Upper lobe of right lung (tissue), 1 donor: Measurements from ENCODE around the gene PTGR3. TPM values are rescaled to one million over a fixed set of nuclear protein-coding genes. Genes with fewer than 3 reads are reported as not detected.

ENCODE experiments used
- ATAC-seq: fragments of 200-7000 bp; cut with Tn5 transposase; one replicate; pipeline ENCODE4 v1.9.1; 2020; ENCODE audit warnings: mild to moderate bottlenecking, moderate library complexity
- DNase-seq: peaks from one replicate; pipeline ENCODE4 v3.0.0-alpha.2; 2020
- H3K27ac ChIP-seq: fragments of 200-600 bp; one replicate; pipeline ENCODE4 v1.8.0; 2022
- H3K27me3 ChIP-seq: fragments of 200-600 bp; one replicate; pipeline ENCODE4 v1.8.0; 2022; ENCODE audit warnings: mild to moderate bottlenecking
- H3K36me3 ChIP-seq: fragments of 200-600 bp; one replicate; pipeline ENCODE4 v1.8.0; 2022
- H3K4me1 ChIP-seq: fragments of 200-600 bp; one replicate; pipeline ENCODE4 v1.8.0; 2022
- H3K4me3 ChIP-seq: fragments of 200-600 bp; one replicate; pipeline ENCODE4 v1.8.0; 2022; ENCODE audit warnings: mild to moderate bottlenecking
- H3K9me3 ChIP-seq: fragments of 200-600 bp; one replicate; pipeline ENCODE4 v1.8.0; 2022
- intact Hi-C: fragments of 100-400 bp; cut with DNase I; formaldehyde crosslinking; loops from one replicate; pipeline ENCODE4 v1.11.0; 2022
- total RNA-seq: library from RNA; stranded (reverse); fragmentation: NEBNext Ultra II Directional; extraction: Animal tissue kit (Norgen Biotek cat#: 25700); gene quantifications from one replicate; pipeline ENCODE4 v1.2.1, GENCODE V29; 2021
- TF ChIP-seq, protein P1 (sequence below): fragments of 200-600 bp; IDR thresholded peaks from one replicate; pipeline ENCODE4 v1.8.0; 2022; ENCODE audit warnings: antibody characterized with exemption
- donor health status: DM: no; HTN: yes; CAD: no; lungs with severe emphysema.

Gene PTGR3
- total RNA-seq, 1 donor from 2014 or later = 27.7 TPM

DNA sequence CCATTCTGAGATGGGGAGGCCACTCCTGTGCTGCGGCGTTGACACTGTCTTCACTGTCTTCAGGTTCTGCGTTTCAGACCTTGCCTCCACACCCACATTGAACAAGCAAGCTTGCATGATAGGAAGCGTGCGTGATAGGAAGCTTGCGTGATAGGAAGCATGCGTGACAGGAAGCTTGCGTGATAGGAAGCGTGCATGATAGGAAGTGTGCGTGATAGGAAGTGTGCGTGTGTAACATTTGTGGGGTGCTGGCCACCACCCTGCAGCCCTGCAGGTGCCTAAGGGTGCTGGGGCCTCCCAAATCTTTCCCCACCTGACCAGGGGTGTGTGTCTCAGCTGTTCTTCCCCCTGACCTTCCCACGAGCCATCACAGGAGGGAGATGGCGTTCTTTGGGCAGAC lies 27.0 kb upstream of the PTGR3 start:
- peaks cover 13% of the 10 kb centered on the region for H3K4me1 ChIP-seq
- no peaks in the 10 kb centered on the region for H3K9me3 ChIP-seq
- TF ChIP-seq, protein P1, sequence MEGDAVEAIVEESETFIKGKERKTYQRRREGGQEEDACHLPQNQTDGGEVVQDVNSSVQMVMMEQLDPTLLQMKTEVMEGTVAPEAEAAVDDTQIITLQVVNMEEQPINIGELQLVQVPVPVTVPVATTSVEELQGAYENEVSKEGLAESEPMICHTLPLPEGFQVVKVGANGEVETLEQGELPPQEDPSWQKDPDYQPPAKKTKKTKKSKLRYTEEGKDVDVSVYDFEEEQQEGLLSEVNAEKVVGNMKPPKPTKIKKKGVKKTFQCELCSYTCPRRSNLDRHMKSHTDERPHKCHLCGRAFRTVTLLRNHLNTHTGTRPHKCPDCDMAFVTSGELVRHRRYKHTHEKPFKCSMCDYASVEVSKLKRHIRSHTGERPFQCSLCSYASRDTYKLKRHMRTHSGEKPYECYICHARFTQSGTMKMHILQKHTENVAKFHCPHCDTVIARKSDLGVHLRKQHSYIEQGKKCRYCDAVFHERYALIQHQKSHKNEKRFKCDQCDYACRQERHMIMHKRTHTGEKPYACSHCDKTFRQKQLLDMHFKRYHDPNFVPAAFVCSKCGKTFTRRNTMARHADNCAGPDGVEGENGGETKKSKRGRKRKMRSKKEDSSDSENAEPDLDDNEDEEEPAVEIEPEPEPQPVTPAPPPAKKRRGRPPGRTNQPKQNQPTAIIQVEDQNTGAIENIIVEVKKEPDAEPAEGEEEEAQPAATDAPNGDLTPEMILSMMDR = no peak
- ATAC-seq (no peak), DNase-seq (no peak)
- H3K4me3 ChIP-seq = no peak overlapping the region
- intact Hi-C loops = no loop called here
- H3K27ac ChIP-seq = no peak overlapping the region
- H3K27me3 ChIP-seq = no peaks in the 10 kb centered on the region
- H3K36me3 ChIP-seq = no peaks in the 10 kb centered on the region

DNA sequence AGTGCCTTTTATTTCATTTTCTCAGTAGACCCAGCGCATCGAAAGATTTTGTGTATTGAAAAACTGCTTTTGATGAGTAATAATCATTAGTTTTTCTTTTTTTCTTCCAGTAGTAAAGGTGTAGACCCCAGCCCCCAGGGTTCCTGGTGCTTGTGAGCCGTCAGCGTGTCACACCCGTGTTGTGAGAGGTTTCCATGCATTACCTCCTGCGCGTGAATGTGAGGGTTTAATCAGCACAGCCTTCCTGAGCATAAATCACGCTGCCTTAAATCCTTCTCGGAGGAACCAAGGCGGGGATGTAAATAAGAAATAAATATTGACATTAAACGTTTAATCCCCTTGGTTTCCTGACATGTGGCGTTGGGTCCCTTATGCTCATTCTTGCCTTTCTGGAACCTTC lies 26.0 kb upstream of the PTGR3 start:
- intact Hi-C loops = no loop called here
- Histone ChIP-seq H3K36me3 (no peaks in the 10 kb centered on the region), H3K9me3 (no peaks in the 10 kb centered on the region), H3K27ac (no peak overlapping the region), H3K4me3 (no peak overlapping the region), H3K27me3 (no peaks in the 10 kb centered on the region), H3K4me1 (peaks cover 14% of the 10 kb centered on the region)
- TF ChIP-seq, protein P1 = no peak
- no peak for ATAC-seq
- no peak for DNase-seq

DNA sequence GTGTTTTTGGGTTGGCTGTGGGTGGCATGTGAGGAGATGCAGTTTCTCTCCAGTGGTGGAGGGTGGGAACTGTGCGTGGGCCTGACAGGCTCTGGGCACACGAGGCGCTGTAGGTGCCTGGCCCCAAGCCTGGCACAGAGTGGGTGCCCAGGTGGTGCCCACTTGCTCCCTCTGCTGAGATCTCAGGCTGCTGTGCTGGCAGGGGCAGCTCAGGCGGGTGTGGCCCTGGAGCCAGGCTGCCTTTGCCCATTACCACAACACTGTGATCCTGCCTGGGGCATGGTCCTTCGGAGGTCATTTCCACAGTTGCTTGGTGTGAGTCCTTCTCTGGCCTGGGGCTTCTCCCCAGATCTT lies 22.1 kb upstream of the PTGR3 start:
- Histone ChIP-seq H3K4me1 (peaks cover 29% of the 10 kb centered on the region), H3K4me3 (no peak overlapping the region), H3K36me3 (no peaks in the 10 kb centered on the region), H3K27me3 (no peaks in the 10 kb centered on the region), H3K27ac (no peak overlapping the region), H3K9me3 (no peaks in the 10 kb centered on the region)
- no peak for DNase-seq
- TF ChIP-seq, protein P1 = no peak
- ATAC-seq = no peak
- intact Hi-C loops = no loop called here

DNA sequence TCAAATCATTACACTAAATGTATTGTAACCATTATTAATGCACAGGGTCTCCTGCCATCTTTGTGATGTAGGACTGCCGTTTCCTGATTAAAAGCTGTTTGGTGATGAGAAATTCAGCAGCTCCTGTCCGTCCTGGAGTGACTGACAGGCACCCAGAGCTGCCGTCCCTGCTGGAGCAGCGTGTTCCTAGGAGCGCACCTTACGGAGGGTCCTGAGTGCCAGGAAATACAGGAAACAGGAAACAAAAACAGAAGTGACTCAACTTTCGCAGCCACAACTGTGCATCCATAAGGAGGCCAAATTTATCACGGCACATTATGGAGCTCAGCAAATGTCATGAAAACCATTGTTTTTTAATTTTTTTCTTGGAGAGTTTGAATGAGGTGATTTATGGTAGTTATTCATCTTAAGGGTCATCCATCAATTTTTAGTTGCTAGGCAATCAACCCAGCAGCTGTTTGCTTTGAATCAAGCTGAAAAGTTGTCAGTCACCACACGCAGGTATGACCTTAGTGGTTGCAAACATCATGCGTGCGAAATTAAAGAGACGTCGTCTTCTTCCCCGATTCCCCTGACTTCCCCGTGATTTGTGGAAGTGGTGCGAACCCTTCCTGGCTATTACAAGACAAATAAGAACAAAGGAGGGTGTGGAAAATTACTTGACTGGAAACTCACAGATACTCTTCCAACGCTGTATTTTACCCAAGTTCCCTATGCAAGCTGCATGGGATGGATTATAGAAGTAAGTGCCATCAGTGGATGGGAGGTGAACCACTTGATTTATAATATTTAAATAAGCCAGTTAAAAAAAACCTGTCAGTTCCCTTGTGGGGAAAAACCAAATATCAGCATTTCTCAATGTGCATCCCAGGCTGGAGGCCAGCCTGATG lies 21.5 kb upstream of the PTGR3 start:
- H3K27me3 ChIP-seq = no peaks in the 10 kb centered on the region
- H3K4me3 ChIP-seq = no peak overlapping the region
- TF ChIP-seq, protein P1 = no peak
- DNase-seq (no peak), ATAC-seq (no peak)
- H3K36me3 ChIP-seq = no peaks in the 10 kb centered on the region
- intact Hi-C loops = no loop called here
- no peak overlapping the region for H3K27ac ChIP-seq
- peaks cover 34% of the 10 kb centered on the region for H3K4me1 ChIP-seq
- no peaks in the 10 kb centered on the region for H3K9me3 ChIP-seq

DNA sequence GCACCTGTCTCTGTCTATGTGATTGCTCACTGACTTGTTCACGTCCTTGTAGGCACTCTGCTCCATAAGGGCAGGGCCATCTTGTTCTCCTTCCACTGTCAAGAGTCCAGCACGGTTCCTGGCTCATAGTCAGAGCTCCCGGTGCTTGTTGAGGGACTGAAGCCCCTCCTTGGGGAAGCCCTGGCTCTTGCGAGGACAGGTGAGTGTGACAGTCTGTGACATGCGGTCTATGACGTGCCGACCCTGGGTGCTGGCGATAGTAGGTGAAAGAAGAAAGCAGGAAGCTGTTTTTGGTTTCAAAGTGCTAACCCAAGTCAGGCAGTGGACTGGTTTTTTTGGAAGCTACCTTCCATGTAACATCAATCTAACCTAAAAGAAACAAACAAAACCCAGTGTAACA lies 20.5 kb upstream of the PTGR3 start:
- intact Hi-C loops = no loop called here
- no peak overlapping the region for H3K4me3 ChIP-seq
- no peaks in the 10 kb centered on the region for H3K36me3 ChIP-seq
- no peak overlapping the region for H3K27ac ChIP-seq
- H3K4me1 ChIP-seq = peaks cover 38% of the 10 kb centered on the region
- TF ChIP-seq, protein P1 = no peak
- no peaks in the 10 kb centered on the region for H3K27me3 ChIP-seq
- ATAC-seq (no peak), DNase-seq (no peak)
- no peaks in the 10 kb centered on the region for H3K9me3 ChIP-seq

DNA sequence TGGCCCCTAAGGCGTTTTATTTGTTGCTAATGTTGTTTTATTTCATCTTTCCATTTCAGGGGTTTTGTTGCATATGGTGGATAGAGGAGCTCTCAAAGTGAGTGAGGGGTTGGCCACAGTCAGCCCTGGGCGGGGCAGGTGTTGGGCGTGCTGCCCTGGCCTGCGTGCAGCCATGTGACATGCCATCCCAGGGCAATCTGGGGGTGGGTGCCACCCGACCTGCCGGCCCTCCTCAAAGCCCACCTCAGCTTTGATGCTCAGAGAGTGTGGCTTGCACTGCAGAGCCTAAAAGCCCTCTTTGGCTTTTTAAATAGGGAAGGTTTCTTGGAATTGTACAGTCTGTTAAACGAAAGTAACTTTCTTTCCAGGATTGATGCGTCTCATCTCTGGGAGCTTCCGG lies 20.0 kb upstream of the PTGR3 start:
- Histone ChIP-seq H3K4me3 (no peak overlapping the region), H3K9me3 (no peaks in the 10 kb centered on the region), H3K36me3 (no peaks in the 10 kb centered on the region), H3K27ac (no peak overlapping the region), H3K27me3 (no peaks in the 10 kb centered on the region), H3K4me1 (peaks cover 39% of the 10 kb centered on the region)
- TF ChIP-seq, protein P1 = no peak
- intact Hi-C loops = no loop called here
- ATAC-seq (no peak), DNase-seq (no peak)
